ENCODE measurements around the gene ZBTB40. TPM values are rescaled to one million over a fixed set of nuclear protein-coding genes. Genes with fewer than 3 reads are reported as not detected.

ZBTB40 gene
- polyA plus RNA-seq, 3 donors = 1.1 to 17.8 (median 1.3) TPM

DNA sequence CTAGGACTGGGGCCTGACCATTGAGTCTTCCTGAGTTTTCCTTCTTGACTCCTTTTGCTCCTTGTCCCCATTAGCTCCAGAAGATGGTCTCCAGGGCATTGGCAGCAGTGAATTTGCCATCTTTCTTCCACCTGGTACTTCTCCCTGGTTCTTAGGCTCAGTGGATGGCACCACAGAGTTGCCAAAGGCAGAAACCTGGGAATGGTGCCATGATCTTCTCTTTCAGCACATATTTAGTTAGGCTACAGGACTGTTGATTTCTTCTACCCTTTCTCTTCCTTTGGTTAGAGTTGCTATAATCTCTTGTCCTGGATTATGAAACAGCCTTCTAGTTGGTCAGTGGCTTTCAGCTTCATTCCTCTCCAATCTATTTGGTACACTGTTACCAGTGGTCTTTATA is 6.2 kb downstream of the ZBTB40 start:
- H3K4me1 ChIP-seq (ENCODE audit: control insufficient read depth in 1 of 2, insufficient read depth in 2 of 2, low read length in 2 of 2) = peaks cover 1 to 4% of the 10 kb centered on the region in 2 donors
- DNase-seq = no peak
- H4K20me1 ChIP-seq (ENCODE audit: insufficient read depth, low read length) = peaks cover 48% of the 10 kb centered on the region
- H3K79me2 ChIP-seq (ENCODE audit: insufficient read depth, low read length) = peaks cover 74% of the 10 kb centered on the region
- Mint-ChIP-seq H3K9me3 (no peaks in the 10 kb centered on the region), H3K4me3 (no peak overlapping the region), H3K4me1 (peaks cover 21% of the 10 kb centered on the region), H3K27me3 (ENCODE audit: low read depth in 3 of 3) (peaks cover 0 to 1% (median 0%) of the 10 kb centered on the region in 3 donors), H3K27ac (no peak overlapping the region), H3K36me3 (peaks cover 6% of the 10 kb centered on the region in 2 donors)
- no peak overlapping the region for H3K4me3 ChIP-seq (replicated peaks in 1 of 3; ENCODE audit: low read depth in 2 of 3, low read length in 3 of 3)
- no peaks in the 10 kb centered on the region for H3K27me3 ChIP-seq (ENCODE audit: control insufficient read depth in 2 of 2, insufficient read depth in 2 of 2, low read length in 2 of 2)
- no peak overlapping the region for H3K27ac ChIP-seq (ENCODE audit: low read depth in 1 of 2, low read length in 2 of 2)
- no peak overlapping the region for H3K4me2 ChIP-seq (replicated peaks; ENCODE audit: extremely low read depth, low read length, poor library complexity, severe bottlenecking)
- H3K36me3 ChIP-seq (replicated peaks in 1 of 2; ENCODE audit: control insufficient read depth in 1 of 2, insufficient read depth in 2 of 2, low read length in 2 of 2) = peaks cover 2 to 4% of the 10 kb centered on the region in 2 donors
- H3K9ac ChIP-seq (ENCODE audit: insufficient read depth, low read length, poor library complexity, severe bottlenecking) = no peak overlapping the region
- intact Hi-C loops (cut with micrococcal nuclease) = no loop called here
- H3K9me3 ChIP-seq (replicated peaks in 1 of 2; ENCODE audit: control insufficient read depth in 1 of 2, insufficient read depth in 1 of 2, low read length in 2 of 2) = no peaks in the 10 kb centered on the region
- no peak for TF ChIP-seq CTCF (IDR thresholded peaks at IDR 0.05)
- no peak overlapping the region for H2AFZ ChIP-seq (ENCODE audit: insufficient read depth, low read depth, low read length, poor library complexity, severe bottlenecking)

- Histone ChIP-seq H3K4me3 (replicated peaks in 1 of 3; ENCODE audit: low read depth in 2 of 3, low read length in 3 of 3) (no peak overlapping the region), H3K36me3 (replicated peaks in 1 of 2; ENCODE audit: control insufficient read depth in 1 of 2, insufficient read depth in 2 of 2, low read length in 2 of 2) (peaks cover 2 to 4% of the 10 kb centered on the region in 2 donors), H3K27me3 (ENCODE audit: control insufficient read depth in 2 of 2, insufficient read depth in 2 of 2, low read length in 2 of 2) (no peaks in the 10 kb centered on the region), H3K9ac (ENCODE audit: insufficient read depth, low read length, poor library complexity, severe bottlenecking) (no peak overlapping the region), H2AFZ (ENCODE audit: insufficient read depth, low read depth, low read length, poor library complexity, severe bottlenecking) (no peak overlapping the region), H3K4me1 (ENCODE audit: control insufficient read depth in 1 of 2, insufficient read depth in 2 of 2, low read length in 2 of 2) (no peaks in the 10 kb centered on the region), H3K27ac (ENCODE audit: low read depth in 1 of 2, low read length in 2 of 2) (no peak overlapping the region), H4K20me1 (ENCODE audit: insufficient read depth, low read length) (peaks cover 73% of the 10 kb centered on the region), H3K4me2 (replicated peaks; ENCODE audit: extremely low read depth, low read length, poor library complexity, severe bottlenecking) (no peak overlapping the region), H3K79me2 (ENCODE audit: insufficient read depth, low read length) (peaks cover 77% of the 10 kb centered on the region), H3K9me3 (replicated peaks in 1 of 2; ENCODE audit: control insufficient read depth in 1 of 2, insufficient read depth in 1 of 2, low read length in 2 of 2) (peaks cover 9 to 14% of the 10 kb centered on the region in 2 donors)
- Mint-ChIP-seq H3K9me3 (peaks cover 0 to 11% (median 7%) of the 10 kb centered on the region in 7 donors), H3K4me1 (peaks cover 9% of the 10 kb centered on the region), H3K36me3 (peaks cover 2 to 6% of the 10 kb centered on the region in 2 donors), H3K27me3 (ENCODE audit: low read depth in 3 of 3) (peaks cover 0 to 1% (median 0%) of the 10 kb centered on the region in 3 donors), H3K4me3 (no peak overlapping the region), H3K27ac (no peak overlapping the region)
- WGBS (ENCODE audit: insufficient coverage) = no CpG with 5 or more reads among the region's 3 CpGs
- no peak for TF ChIP-seq CTCF (IDR thresholded peaks at IDR 0.05)
- DNase-seq = no peak
- intact Hi-C loops (cut with micrococcal nuclease) = no loop called here
Measured at GRCh38 chr1:22461100-22461499, 9.4 kb downstream of the ZBTB40 start.
